Measurements from ENCODE around the gene CEP131.
"Not testable (repeated sequence)": the region's sequence is repeated elsewhere in the genome, so short reads cannot be mapped to it uniquely, and the experiment has no call there.

Gene CEP131

GRCh38 chr17:81151278-81151677 is 71.5 kb downstream of the CEP131 start:
- DNase-seq (ENCODE audit: low spot score) = no peak

DNA sequence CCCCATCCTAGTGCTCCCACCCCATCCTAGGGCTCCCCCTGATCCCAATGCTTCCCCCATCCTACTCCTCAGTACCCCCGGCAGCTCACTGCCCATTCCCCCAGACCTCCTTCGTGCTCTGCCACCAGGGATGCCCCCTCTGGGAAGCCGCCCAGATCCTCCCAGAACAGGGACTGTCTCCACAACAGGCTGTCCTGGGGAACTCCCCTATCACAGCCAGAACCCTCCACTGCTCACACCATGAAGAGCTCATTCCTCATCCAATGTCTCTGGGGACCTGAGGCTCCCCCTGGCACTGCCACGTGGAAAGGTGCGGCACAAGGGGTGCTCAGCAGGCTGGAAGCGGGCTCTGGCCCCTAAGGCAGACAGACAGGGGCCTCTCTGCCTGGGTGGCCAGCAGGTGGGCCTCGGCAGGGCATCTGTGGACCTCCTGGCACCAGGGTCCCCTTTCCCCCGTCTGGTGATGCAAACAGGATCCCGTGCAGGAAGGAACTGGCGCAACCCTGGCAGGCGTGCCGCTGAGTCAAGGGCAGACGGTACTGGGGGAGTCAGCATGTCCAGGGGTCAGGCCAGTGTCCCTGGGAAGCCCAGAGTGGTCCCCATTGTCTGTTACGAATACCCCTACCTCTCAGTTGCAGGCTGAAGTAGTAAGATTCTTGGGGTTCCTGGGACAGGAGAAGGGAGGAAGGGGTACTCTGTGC is 72.2 kb downstream of the CEP131 start:
- no peak for DNase-seq (ENCODE audit: low spot score)

DNA sequence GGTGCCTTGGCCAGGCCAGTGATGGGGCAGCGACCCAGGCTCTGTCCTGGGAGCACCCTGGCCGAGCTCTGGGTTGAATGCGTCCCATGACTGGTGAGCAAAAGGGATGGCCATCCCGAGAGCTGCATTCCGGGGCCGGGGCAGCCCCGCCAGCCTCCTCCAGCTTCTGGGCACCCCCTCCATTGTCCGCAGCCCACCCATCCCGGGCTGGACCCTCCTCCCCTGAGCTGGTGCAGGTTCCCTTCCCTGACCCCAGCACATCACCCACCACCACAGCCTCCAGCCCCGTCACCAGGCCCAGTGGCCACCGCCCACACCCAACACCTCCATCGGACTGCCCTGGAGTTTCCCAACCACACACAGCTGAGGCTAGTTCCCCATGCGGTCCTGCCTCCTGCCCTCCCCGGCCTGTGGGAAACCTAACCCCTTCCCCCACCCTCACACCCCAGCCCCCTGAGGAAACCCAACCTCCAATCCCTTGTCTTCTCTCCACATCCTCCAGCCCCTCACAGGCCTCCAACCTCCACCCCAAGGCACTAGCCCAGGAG is 73.7 kb downstream of the CEP131 start:
- no peak for DNase-seq (ENCODE audit: low spot score)

- no peak for DNase-seq (ENCODE audit: low spot score)
Observed at GRCh38 chr17:81148571-81148970, 74.2 kb downstream of the CEP131 start.

- no peak for DNase-seq (ENCODE audit: low spot score)
Observed at GRCh38 chr17:81147701-81148100, 75.1 kb downstream of the CEP131 start.

DNA sequence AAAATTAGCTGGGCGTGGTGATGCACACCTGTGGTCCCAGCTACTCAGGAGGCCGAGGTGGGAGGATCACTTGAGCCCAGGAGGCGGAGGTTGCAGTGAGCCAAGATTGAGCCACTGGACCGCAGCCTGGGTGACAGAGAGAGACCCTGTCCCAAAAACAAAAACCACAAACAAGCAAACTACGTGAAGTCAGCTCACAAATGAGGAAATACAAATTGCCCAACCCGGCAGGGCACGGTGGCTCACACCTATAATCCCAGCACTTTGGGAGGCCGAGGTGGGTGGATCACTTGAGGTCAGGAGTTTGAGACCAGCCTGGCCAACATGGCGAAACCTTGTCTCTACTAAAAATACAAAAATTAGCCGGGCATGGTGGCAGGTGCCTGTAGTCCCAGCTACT is 76.6 kb downstream of the CEP131 start:
- DNase-seq (ENCODE audit: low spot score) = not testable (repeated sequence)

DNA sequence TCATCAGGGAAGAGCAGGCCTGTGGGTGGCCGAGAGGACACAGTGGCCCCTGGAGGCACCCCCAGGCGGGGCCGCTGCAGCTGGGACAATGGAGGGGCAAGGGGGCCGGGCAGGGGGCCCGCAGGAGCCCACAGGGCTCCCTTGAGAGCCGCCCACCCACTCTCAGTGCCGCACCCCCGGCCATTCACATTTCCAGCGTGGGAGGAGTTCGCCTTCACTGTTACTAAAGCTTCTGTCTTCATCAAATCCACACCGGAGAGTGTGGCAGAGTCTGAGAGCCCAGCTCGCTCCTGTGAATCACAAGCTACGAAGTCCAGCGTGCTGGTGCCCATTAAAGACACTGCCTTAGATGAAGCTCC is 78.4 kb downstream of the CEP131 start:
- DNase-seq (ENCODE audit: low spot score) = no peak

DNA sequence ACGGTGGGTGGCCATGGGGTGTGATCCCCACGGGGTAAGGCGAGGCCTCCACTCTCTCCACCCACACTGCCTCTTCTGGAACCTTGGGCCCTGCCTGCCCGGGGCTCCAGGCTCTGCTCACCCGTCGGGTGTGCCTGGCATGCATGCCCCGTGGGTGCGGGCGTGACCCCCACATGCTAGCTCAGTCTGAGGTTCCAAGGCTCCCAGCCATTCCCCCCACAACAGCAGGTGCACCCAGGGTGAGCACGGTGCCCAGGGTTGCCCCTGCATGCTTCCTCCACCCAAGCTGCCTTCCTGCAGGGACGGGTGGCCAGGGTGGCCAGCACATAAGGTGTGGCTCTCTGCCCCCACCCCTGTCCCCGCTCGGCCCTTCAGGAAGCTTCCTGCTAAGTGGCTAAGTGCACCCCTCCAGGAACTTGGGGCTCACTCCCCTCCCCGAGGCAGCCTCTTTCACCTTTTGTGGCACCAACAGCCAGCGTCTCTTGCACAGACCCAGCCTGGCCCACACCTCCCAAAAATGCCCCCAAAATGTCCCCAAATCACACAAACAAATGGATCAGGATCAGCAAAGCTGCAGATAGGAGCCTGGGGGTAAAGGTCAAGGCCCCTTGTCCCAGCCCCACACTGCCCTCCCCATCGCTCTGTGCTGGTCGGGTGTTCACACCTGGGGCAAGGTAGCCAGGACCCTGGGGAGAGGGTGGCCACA is 78.9 kb downstream of the CEP131 start:
- no peak for DNase-seq (ENCODE audit: low spot score)

- no peak for DNase-seq (ENCODE audit: low spot score)
Observed at GRCh38 chr17:81143200-81143527, 79.6 kb downstream of the CEP131 start.

GRCh38 chr17:81142301-81143199 is 80.2 kb downstream of the CEP131 start:
- peak; percentile 51 for DNase-seq (ENCODE audit: low spot score)

- no peak for DNase-seq (ENCODE audit: low spot score)
Observed at GRCh38 chr17:81140695-81141094, 82.1 kb downstream of the CEP131 start.

GRCh38 chr17:81140018-81140417 is 82.7 kb downstream of the CEP131 start:
- DNase-seq (ENCODE audit: low spot score) = no peak

All from germinal center (tissue), 1 donor.